SIG-M5 (cell line): ENCODE data around the gene ADORA3.
A peak's percentile ranks its signal among the peaks of the same experiment; 100 is the strongest.

Source experiments
- DNase-seq: peaks from one replicate; lab custom pipeline; 2025; lab: John Stamatoyannopoulos, UW

ADORA3 gene

DNA sequence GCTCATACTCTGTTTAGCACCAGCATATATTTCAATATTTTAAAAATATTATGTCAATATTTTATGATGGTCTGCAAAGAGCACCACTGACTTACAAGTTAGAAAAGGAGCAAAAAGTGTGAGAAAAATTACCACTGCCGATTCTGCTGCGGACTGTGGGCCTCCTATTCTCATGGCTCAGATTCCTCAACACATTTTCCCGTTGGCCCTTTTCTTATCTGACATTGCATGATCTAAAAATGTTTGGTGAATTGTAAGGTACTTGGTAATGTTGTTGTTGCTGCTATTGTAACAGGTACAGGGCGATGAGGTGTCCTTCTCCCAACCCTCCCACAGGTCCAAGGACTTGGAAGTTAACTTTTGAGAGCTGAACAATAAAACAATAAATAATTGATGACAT, 28.9 kb downstream of the ADORA3 start:
- no peak for DNase-seq

DNA sequence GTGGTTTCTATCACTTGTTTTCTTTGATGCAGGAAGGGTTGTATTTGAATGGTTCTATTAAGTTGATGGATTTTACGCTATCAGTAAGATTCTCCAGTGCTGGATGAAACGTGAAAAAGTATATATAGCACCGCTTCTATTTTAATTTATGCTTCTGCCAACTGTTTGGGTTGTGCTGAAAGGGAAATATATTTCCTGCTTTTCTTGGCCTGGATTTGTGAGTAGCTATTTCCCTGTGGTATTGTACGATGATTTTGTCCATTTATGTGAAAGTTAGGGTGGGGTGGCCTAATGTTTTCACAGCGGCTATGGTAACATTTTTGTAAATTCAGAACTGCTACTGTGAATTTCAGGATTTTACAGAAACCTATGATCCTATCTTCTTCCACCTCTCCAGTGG, 29.3 kb downstream of the ADORA3 start:
- no peak for DNase-seq

DNA sequence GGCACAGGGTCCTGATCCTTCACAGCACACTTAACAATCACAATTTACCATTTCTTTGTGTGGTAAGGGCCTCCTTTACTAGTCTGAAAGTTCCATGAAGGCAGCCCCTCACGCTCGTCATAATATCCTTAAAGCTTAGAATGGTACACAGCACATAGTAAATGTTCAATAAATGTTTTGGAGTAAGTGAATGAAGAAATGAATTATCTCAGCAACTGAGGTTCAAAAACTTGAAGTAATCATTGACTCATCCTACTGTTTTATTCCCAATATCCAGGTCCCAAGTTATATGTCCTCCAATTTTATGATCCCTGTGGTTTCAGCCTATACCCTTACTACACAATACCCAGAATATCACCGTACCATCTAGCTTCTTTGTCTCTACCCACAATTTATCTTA, 31.9 kb downstream of the ADORA3 start:
- no peak for DNase-seq

DNA sequence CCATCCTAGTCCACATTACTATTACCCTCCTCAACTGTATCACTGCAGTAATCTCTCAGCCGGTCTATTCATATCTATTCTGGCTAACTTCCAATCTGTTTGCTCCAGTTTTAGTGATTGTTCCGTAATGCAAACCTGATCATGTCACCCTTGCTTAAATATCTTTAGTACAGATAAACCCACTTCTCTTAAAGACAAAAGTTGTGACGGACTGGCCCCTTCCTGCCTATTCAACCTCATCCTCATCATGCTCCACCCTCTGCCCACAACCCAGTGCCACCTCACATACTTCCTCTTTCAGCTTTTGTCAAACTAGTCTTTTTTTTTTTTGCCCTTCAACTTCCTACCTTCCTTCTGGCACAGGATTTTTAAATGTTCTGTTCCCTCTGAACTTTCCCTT, 32.4 kb downstream of the ADORA3 start:
- peak; percentile 95 for DNase-seq

DNA sequence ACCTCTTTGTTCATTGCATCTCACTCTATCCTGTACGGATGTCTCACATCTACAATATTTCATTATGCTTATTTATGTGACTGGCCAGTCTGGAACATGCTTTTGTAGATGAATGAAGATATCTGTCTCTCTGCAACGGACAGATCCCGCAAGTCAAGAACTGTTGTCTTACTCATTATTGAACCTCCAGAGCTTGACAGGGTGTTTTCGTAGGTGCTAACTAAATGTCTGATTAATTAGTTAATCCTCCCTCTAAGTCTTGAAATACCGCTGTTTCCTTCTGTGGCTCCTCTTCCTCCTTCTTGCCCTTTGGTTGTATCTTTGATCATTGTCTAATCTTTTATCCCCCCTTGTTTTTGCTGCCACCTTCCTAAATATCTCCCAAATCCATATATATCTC, 32.8 kb downstream of the ADORA3 start:
- no peak for DNase-seq

DNA sequence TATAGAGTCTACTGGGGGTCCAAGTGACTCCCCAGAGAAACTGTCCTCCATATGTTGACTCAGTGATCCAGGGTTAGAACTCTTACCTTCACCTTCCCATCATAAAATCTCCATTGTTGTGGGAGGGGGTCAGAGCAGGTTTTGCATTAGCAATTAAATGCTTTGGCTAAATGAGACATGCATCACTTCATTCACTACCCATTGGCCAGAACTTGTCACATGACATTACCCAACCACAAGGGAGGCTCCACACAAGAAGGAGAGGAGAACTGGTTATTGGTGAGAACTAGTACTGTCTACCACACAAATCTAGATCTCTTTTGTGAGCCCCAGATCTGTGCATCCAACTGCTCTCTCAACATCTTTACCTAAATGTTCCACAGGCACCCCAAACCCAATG, 33.9 kb downstream of the ADORA3 start:
- DNase-seq: no peak

DNA sequence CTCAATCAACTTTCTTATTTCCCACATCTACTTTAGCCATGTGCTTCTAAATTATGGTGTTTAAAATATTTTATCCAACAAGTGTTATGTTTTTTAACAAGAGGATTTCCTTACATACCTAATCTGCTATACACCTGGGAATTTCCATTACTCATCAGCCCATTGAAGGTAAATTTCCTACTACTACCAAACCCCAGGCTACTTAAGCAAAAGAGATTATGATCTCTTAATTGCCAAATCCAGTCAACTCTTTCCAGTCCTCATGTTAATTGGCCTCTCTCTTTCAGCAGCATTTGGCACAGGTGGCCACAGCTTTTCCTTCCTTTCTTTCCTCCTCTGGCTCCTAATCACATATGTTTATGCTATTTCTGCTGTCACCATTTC, 34.7 kb downstream of the ADORA3 start:
- no peak for DNase-seq

DNA sequence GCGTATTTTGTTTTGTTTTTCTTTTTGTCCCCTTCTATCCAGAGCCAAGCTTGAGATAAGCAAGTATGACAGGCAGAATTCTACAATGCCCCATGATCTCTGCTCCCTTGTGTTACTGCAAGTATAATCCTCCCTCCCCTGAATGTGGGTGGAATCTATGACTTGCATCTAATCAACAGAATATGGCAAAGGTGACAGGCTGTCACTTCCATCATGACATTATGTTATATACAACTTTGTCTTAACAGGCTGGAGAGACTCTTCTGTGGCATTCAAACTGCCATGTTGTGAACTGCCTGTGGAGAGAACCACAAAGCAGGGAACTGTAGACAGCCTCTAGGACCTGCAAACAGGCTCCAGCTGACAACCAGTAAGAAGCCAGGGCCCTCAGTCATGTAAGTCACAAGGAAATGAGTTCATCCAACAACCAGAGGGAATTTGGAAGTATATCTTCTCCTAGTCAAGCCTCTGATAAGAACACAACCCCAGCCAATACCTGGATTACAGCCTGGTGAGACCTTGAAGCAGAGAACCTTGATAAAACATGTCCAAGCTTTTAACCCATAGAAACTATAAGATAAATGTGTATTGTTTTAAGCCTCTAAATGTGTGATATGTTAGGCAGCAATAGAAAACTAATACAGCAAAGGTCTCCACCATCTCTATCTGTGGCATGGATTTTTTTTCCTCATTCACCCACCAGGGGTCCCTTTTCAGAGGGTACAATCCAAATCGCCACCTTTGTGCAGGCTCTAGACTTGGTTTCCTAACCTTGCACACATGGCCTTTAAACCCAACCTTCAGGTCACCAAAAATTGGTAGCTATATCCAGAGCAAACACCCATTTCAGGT, 35.3 kb downstream of the ADORA3 start:
- no peak for DNase-seq

DNA sequence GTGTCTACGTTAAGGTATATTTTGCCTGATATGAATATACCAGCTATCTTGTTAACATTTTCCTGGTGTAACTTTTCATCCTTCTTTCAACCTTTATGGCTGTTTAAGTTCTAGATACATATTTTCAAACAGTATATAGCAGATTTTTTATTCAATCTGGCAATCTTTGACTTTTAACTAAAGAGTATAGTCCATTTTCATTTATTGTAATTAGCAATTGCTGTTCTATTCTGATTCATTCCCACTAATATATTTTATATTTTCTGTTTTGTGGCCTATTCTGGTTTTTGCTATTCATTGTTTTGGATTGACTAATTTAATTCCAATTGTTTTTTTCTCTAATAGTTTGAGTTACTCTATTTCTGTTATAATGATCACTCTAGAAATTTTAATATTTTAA, 37.0 kb downstream of the ADORA3 start:
- no peak for DNase-seq

DNA sequence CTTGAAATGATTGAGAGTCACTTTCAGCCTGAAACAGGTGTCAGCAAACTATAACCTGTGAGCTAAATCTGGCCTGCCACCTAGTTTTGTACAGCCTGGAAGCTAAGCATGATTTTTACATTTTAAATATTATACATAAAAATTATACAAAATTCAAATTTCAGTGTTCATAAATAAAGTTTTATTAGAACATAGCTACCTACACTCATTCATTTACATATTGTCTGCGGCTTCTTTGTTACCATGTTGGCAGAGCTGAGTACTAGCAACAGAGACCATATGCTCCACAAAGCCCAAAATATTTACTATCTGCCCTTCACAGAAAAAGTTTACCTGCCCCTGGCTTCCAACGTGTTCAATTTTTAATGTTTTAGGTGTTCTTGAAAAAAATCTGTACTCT, 37.7 kb downstream of the ADORA3 start:
- DNase-seq: no peak

DNA sequence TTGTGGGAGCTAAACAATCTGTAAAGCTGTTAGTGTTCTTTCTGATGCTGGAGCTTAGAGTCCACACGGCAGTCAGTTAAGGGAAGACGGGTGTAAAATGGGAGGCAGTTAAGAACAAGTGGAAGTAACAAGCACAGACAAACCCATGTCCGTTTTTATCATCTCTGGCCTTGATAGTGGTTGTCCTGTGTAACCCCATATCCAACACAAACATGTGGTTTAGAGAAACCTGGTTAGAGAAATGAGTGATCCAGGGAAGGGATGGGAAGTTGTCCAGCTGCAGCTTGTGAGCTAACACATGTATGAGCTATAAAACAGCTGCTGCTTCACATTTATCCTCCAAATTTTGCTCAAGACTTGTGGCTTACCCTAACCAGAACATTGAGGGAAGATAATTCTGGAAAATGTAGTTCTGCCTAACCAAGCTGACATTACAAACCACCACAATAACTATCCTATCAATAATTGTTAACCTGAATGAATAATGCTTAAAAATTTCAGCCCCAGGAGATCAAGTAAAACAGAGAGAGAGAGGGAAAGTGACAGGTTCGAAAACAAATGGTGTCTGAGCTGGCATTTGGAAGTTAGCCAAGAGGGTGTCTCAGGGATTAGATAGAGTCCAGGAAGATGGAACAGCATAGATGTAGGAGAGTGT, 40.3 kb downstream of the ADORA3 start:
- no peak for DNase-seq

DNA sequence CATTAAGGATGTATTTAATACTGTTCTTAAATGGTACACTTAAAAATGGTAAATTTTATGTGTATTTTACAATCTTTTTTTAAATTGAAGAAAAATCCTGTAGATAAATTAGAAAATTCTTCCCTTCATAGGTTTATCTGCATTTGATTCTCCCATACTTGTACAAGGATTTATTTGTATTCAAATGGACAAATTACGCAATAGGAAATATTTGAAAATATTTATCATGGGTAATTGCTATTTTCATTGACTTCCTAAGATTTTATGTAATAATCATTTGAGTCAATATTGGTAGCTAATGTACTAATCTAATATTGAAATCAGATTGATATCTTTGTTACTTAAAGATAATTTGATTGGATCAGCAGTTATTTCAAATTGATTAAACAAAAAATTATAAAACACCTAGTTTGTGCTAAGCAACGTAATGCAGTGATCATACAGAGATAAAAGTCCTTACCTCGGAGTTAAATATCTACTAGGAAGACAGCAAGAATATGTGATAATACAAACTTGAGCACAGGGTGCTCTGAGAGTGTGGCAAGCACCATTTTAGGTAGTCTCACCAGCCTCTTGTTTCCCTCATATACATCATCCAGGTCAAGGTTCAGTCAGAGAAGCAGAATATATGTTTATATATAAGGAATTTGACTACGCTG, 40.9 kb downstream of the ADORA3 start:
- no peak for DNase-seq

DNA sequence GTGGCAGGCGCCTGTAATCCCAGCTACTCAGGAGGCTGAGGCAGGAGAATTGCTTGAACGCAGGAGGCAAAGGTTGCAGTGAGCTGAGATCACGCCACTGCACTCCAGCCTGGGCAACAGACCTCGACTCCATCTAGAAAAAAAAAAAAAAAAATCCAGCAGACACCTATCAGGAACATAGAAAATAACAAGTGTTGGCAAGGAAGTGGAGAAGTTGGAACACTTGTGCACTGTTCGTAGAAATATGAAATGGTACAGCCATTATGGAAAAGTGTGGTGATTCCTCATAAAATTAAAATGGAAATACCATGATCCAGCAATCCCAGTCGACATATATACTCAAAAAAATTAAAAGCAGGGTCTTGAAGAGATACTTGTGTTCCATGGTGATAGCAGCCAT, 41.7 kb downstream of the ADORA3 start:
- no peak for DNase-seq

DNA sequence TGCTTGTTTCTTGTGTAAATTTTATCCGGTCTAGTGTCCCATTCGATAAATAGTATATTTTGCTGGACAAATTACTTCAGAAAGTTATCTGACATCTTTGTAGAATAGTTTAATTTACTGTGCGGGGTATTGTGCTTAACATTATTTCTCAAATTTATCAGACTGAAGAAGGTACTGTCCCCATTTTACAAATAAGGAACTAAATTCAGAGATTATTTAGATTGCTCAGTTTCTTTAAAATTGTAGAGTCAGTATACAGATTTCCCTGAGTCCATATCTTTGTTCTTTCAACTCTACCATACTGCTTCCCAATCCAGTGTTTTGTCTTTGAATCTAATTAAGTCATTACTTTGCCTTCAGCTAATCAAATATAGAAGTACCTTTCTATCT, 47.8 kb downstream of the ADORA3 start:
- DNase-seq: no peak

DNA sequence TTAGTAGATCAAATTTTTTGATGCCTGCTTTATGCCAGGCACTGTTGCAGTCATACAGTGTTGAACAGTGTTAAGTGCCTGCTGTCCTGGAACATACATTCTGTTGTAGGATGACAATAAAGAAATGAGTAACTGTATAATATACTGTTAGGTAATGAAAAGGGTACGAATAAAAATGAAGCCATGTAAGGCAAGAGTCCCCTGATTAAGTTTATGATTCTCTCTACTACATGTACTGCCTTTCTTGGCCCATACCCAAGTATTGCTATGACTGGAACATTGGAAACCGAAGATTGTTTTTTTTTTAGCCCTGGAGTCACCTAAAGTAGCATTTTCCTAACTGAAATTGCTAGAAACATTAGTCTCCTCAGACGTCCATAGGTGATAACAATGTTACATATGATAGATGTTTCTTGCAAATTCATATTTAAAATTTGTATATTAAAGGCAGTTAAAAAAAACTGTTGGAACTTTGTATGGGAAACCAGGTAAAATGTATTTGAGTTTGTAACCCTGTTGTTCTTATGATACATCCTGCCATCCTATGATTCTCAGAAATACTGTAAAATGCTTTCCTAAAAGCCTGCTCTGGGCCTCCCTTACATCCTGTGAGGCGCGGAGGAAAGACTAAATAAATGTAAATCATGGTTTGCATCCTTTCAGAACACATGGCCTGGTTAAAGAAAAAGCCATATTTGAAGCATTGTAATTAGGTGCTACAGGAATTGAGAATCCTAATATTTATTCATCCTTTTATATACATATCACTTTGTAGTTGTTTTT, 48.4 kb downstream of the ADORA3 start:
- DNase-seq: no peak

DNA sequence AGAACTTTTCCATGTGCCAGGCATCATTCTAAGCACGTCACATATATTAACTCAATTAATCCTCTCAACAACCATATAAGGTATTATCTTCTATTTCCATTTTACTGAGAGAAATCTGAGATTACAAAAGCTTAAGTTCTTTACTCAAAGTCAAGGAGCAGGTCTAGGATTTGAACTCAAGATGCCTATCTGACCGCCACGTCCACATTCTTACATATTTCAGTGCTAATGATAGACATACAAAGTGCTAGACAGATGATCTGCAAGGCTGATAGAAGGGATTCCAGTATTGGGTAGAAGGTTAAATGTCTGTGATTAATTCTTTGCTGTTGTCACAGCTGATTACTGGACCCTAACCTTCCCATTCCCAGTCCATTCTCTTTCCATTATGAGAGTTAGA, 49.7 kb downstream of the ADORA3 start:
- DNase-seq: no peak

DNA sequence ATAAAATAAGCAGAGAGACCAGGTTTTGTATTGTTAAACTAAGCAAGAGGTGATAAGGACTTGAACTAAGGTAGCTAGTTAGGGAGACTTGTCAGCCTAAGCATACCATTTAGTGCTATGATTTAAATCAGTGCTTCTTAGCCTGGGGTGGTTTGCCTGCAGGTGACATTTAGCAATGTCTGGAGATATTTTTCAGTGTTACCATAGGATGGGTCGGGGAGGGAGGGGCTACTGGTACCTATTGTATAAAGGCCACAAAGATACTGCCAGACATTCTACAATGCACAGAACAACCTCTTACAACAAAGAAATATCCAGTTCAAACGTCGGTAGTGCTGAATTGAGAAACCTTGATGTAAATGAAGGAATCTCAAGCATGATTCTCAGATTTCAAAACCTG, 50.9 kb downstream of the ADORA3 start:
- no peak for DNase-seq

DNA sequence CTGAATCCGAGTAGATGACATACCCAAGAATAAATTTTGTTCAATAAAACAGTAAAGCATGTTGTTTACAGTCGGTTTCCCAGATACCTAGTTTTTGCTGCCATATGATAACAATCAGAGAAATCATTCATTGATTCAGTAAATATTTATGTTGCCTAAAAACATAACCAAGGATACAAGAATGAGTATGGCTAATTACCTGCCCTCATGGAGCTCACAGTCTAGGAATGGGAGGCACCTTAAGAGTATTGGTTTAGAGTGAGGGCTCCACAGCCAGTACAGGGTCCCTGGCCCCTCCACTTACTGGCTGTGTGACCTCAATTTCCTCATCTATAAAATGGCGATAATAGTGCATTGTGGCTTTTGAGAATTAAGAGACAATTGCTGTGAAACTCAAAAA, 53.2 kb downstream of the ADORA3 start:
- DNase-seq: no peak

DNA sequence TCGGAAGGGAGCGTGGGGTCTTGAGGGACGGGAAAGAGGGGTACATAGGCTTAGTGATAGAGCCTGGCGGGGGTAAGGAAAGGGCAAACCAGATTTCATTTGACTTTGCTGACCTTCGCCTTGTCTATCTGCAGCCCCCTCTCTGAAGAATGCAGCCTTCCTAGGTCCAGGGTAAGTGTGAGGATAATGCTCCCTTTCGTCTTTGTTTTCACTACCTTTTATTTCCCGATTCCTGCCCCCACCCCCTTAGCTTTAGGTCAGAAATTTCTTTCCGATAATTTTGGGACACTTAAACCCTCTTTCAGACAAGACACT, 53.8 kb downstream of the ADORA3 start:
- DNase-seq: no peak
